K562 (cell line): ENCODE results near the gene FAM180B. TPM values are rescaled to one million over a fixed set of nuclear protein-coding genes. Genes with fewer than 3 reads are reported as not detected.
A peak's percentile ranks its signal among the peaks of the same experiment; 100 is the strongest.

Experiments
- ATF1 ChIP-seq, 2 experiments: fragments of 450-650 bp in 1 of 2; IDR thresholded peaks; 2 replicates each; pipeline ENCODE4 v1.6.1; 2016; ENCODE audit warnings: missing compliant biosample characterization in 1 of 2, missing genetic modification characterization in 1 of 2
- CBX1 ChIP-seq: sonication (generic); IDR thresholded peaks from 2 replicates; pipeline ENCODE4 v1.6.1; 2016; ENCODE audit warnings: antibody characterized with exemption, low read depth, mild to moderate bottlenecking
- E2F3 ChIP-seq: fragments of 250-450 bp; sonication (Bioruptor Pico); IDR thresholded peaks from 2 replicates; pipeline ENCODE4 v1.4.0; 2020; ENCODE audit warnings: mild to moderate bottlenecking
- EHMT2 ChIP-seq: fragments of 450-650 bp; IDR thresholded peaks from 2 replicates; pipeline ENCODE4 v1.6.1; 2018; ENCODE audit warnings: antibody characterized with exemption
- ELF4 ChIP-seq: fragments of 450-650 bp; formaldehyde crosslinking; IDR thresholded peaks from 2 replicates; pipeline ENCODE4 v1.4.0; 2022; ENCODE audit warnings: missing genetic modification characterization
- HINFP ChIP-seq: fragments of 450-650 bp; conservative IDR thresholded peaks from 2 replicates; pipeline ENCODE4 v1.6.1; 2016; ENCODE audit warnings: missing genetic modification characterization, low read depth, mild to moderate bottlenecking, control low read depth, missing compliant biosample characterization
- MYNN ChIP-seq, 2 experiments: sonication (generic); formaldehyde crosslinking in 1 of 2; IDR thresholded peaks; 2 replicates each; pipeline versions ENCODE4 v1.5.0 to v1.6.1; 2016 to 2020; ENCODE audit warnings: antibody characterized with exemption in 1 of 2, missing genetic modification reagents in 1 of 2
- PRPF4 ChIP-seq: fragments of 200-400 bp; formaldehyde crosslinking; IDR thresholded peaks from one replicate; pipeline ENCODE4 v1.6.1; 2017; ENCODE audit warnings: low read length, low read depth, mild to moderate bottlenecking; ENCODE audit not compliant: insufficient read depth, poor library complexity, severe bottlenecking
- SRF ChIP-seq, 2 experiments: fragments of 250-450, 450-650 bp in 1 of 2; sonication (Bioruptor Pico) in 1 of 2; sonication (generic) in 1 of 2; formaldehyde crosslinking; IDR thresholded peaks; 2 replicates each; pipeline versions ENCODE4 v1.5.0 to v1.5.1; 2020 to 2022; ENCODE audit warnings: mild to moderate bottlenecking in 1 of 2, missing genetic modification reagents in 1 of 2
- STAT5A ChIP-seq: IDR thresholded peaks from 2 replicates; pipeline ENCODE4 v1.6.1; 2012; ENCODE audit warnings: low read length, inconsistent platforms, borderline replicate concordance
- VEZF1 ChIP-seq: fragments of 200-800 bp; sonication (Bioruptor generic); IDR thresholded peaks from 2 replicates; pipeline ENCODE4 v1.6.1; 2017; ENCODE audit warnings: missing genetic modification characterization, missing compliant biosample characterization
- ZNF318 ChIP-seq, 2 experiments: fragments of 450-650 bp; IDR thresholded peaks; 2 replicates each; pipeline ENCODE4 v1.6.1; 2016; ENCODE audit warnings: mild to moderate bottlenecking in 2 of 2, borderline replicate concordance in 1 of 2, low read depth in 1 of 2, moderate library complexity in 1 of 2
- ZNF551 ChIP-seq: fragments of 250-450 bp; sonication (Bioruptor Pico); IDR thresholded peaks from 2 replicates; pipeline ENCODE4 v1.5.0; 2021; ENCODE audit warnings: mild to moderate bottlenecking, moderate library complexity
- ZNF589 ChIP-seq: fragments of 200-800 bp; sonication (Bioruptor generic); IDR thresholded peaks from 2 replicates; pipeline ENCODE4 v1.6.1; 2016; ENCODE audit warnings: low read depth, missing genetic modification characterization, missing compliant biosample characterization
- polyA plus RNA-seq, 8 experiments: library from polyadenylated mRNA; depleted of rRNA in 4 of 8; stranded (reverse) in 5 of 8; unstranded in 3 of 8; fragments of >200 nt; fragmentation: Nextera tagmentation in 2 of 8; fragmentation: Illumina TruSeq in 1 of 8; extraction: Ambion mirVana in 2 of 8; extraction: Trizol in 1 of 8; gene quantifications; 2 replicates each; pipeline versions ENCODE4 v1.2.1 to v1.2.3, GENCODE V29; 2011 to 2014; ENCODE audit warnings: inconsistent platforms in 1 of 8, missing spikeins in 1 of 8
- total RNA-seq, 7 experiments: library from RNA; depleted of rRNA in 6 of 7; stranded (reverse); fragments of >200 nt in 6 of 7; fragmentation: Illumina TruSeq in 2 of 7; extraction: Trizol in 2 of 7; gene quantifications; 2 replicates each; pipeline versions ENCODE4 v1.2.1 to v1.2.3, GENCODE V29; 2011 to 2021; ENCODE audit warnings: low replicate concordance in 1 of 7

FAM180B gene
- total and polyA plus RNA-seq, 9 of the 15 experiments (the other 6 are each of a cell fraction or from before 2014, with no cell fraction given): 0.05 to 0.14 TPM; not detected in 7

GRCh38 chr11:47565340-47566148 lies 20.9 kb upstream of the FAM180B start, which contains the start of gene PTPMT1 (continued):
- TF ChIP-seq ZNF318 (IDR thresholded peaks at IDR 0.05; ENCODE audit: borderline replicate concordance in 1 of 2, low read depth in 1 of 2) (no peak), HINFP (peak; percentile 92), STAT5A (no peak), SRF (CRISPR knock-in tag; IDR thresholded peaks at IDR 0.05) (no peak; a peak in 1 of 4 replicates), CBX1 (peak; percentile 79; the same call in 1 of the 2 replicates), ATF1 (CRISPR knock-in tag; IDR thresholded peaks at IDR 0.05) (no peak), ATF1 (tag; IDR thresholded peaks at IDR 0.05) (peak; percentile 36), ZNF589 (0 out of 2 replicates have a peak, but pooled peaks have one; percentile 2), PRPF4 (no peak), EHMT2 (no peak), MYNN (IDR thresholded peaks at IDR 0.05) (no peak), MYNN (CRISPR knock-in tag; IDR thresholded peaks at IDR 0.05) (peak; percentile 17; the same call in 1 of the 2 replicates), ZNF551 (CRISPR knock-in tag) (no peak), ELF4 (CRISPR knock-in tag) (no peak), VEZF1 (CRISPR knock-in tag) (peak; percentile 72; the same call in 1 of the 2 replicates), E2F3 (CRISPR knock-in tag) (peak; percentile 92; the same call in 1 of the 2 replicates)
